Measurements from ENCODE around the gene LRMDA.

Gene LRMDA

GRCh38 chr10:76301950-76302349 is 870.5 kb downstream of the LRMDA start:
- H3K4me2 ChIP-seq (ENCODE audit: low read length): no peak overlapping the region
- no peak overlapping the region for H3K27ac ChIP-seq

GRCh38 chr10:76302481-76302880 is 871.1 kb downstream of the LRMDA start:
- no peaks in the 10 kb centered on the region for H3K9me3 ChIP-seq (ENCODE audit: control insufficient read depth, low read length)
- TF ChIP-seq, protein P1, sequence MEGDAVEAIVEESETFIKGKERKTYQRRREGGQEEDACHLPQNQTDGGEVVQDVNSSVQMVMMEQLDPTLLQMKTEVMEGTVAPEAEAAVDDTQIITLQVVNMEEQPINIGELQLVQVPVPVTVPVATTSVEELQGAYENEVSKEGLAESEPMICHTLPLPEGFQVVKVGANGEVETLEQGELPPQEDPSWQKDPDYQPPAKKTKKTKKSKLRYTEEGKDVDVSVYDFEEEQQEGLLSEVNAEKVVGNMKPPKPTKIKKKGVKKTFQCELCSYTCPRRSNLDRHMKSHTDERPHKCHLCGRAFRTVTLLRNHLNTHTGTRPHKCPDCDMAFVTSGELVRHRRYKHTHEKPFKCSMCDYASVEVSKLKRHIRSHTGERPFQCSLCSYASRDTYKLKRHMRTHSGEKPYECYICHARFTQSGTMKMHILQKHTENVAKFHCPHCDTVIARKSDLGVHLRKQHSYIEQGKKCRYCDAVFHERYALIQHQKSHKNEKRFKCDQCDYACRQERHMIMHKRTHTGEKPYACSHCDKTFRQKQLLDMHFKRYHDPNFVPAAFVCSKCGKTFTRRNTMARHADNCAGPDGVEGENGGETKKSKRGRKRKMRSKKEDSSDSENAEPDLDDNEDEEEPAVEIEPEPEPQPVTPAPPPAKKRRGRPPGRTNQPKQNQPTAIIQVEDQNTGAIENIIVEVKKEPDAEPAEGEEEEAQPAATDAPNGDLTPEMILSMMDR (IDR thresholded peaks at IDR 0.05): no peak
- no peaks in the 10 kb centered on the region for H3K36me3 ChIP-seq (ENCODE audit: control insufficient read depth, insufficient read depth, low read length)
- no peak overlapping the region for H3K9ac ChIP-seq
- no peaks in the 10 kb centered on the region for H3K79me2 ChIP-seq
- no peak overlapping the region for H3K4me2 ChIP-seq (ENCODE audit: low read length)
- H2AFZ ChIP-seq: no peak overlapping the region
- H3K27ac ChIP-seq: no peak overlapping the region
- H3K4me1 ChIP-seq: no peaks in the 10 kb centered on the region
- no peaks in the 10 kb centered on the region for H3K27me3 ChIP-seq (ENCODE audit: control insufficient read depth, insufficient read depth, low read length)
- H3K4me3 ChIP-seq (ENCODE audit: low read depth, low read length): no peak overlapping the region

More at GRCh38 chr10:76301950-76302349, 870.5 kb downstream of the LRMDA start:
- H3K4me1 ChIP-seq: no peaks in the 10 kb centered on the region
- H3K79me2 ChIP-seq: no peaks in the 10 kb centered on the region
- H3K4me3 ChIP-seq (ENCODE audit: low read depth, low read length): no peak overlapping the region
- no peaks in the 10 kb centered on the region for H3K9me3 ChIP-seq (ENCODE audit: control insufficient read depth, low read length)
- no peaks in the 10 kb centered on the region for H3K36me3 ChIP-seq (ENCODE audit: control insufficient read depth, insufficient read depth, low read length)
- no peak overlapping the region for H2AFZ ChIP-seq
- H3K27me3 ChIP-seq (ENCODE audit: control insufficient read depth, insufficient read depth, low read length): no peaks in the 10 kb centered on the region
- H3K9ac ChIP-seq: no peak overlapping the region
- TF ChIP-seq, protein P1 (IDR thresholded peaks at IDR 0.05): no peak

- no peak overlapping the region for H3K27ac ChIP-seq
Observed at GRCh38 chr10:76302961-76303630, 871.7 kb downstream of the LRMDA start.

DNA sequence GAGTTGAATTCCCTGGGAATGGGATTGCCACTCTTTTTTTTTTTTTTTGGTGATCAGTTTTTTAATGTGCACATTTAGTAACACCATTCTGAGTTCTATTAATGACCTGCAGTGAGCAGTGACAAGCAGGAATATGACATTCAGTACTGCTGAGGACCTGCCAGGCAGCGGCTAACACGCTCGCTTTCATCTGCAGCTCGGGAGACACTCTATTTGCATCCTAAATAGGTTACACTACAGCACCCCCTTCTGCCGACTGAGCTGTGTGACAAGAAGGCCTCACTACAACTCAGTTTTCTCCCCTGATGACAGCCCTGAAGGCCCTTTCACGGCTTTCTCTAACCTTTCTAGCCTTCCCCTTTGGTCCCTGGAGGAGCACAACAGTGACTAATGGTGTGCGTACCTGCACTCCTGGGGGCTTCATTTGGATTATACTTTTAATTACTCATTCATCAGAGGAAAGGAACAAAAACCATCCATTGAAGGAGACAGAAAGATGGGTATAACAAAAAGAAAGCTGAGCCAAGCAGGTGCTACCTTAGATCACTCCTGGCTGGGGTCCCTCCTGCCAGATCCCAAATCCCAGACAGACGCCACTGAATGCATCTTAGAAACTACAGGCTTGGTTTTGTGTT is 872.4 kb downstream of the LRMDA start:
- no peak overlapping the region for H3K9ac ChIP-seq
- no peak overlapping the region for H3K4me2 ChIP-seq (ENCODE audit: low read length)
- no peaks in the 10 kb centered on the region for H3K4me1 ChIP-seq
- no peak overlapping the region for H3K27ac ChIP-seq
- H2AFZ ChIP-seq: peak overlapping the region; percentile 35
- no peaks in the 10 kb centered on the region for H3K9me3 ChIP-seq (ENCODE audit: control insufficient read depth, low read length)
- TF ChIP-seq, protein P1 (IDR thresholded peaks at IDR 0.05): peak; percentile 36
- no peaks in the 10 kb centered on the region for H3K79me2 ChIP-seq
- H3K27me3 ChIP-seq (ENCODE audit: control insufficient read depth, insufficient read depth, low read length): no peaks in the 10 kb centered on the region
- H3K4me3 ChIP-seq (ENCODE audit: low read depth, low read length): no peak overlapping the region
- H3K36me3 ChIP-seq (ENCODE audit: control insufficient read depth, insufficient read depth, low read length): no peaks in the 10 kb centered on the region

More at GRCh38 chr10:76302961-76303630, 871.7 kb downstream of the LRMDA start:
- Histone ChIP-seq H3K9ac (no peak overlapping the region), H3K27me3 (ENCODE audit: control insufficient read depth, insufficient read depth, low read length) (no peaks in the 10 kb centered on the region), H2AFZ (no peak overlapping the region), H3K9me3 (ENCODE audit: control insufficient read depth, low read length) (no peaks in the 10 kb centered on the region), H3K79me2 (no peaks in the 10 kb centered on the region), H3K4me2 (ENCODE audit: low read length) (no peak overlapping the region), H3K36me3 (ENCODE audit: control insufficient read depth, insufficient read depth, low read length) (no peaks in the 10 kb centered on the region), H3K4me1 (no peaks in the 10 kb centered on the region), H3K4me3 (ENCODE audit: low read depth, low read length) (no peak overlapping the region)
- TF ChIP-seq, protein P1 (IDR thresholded peaks at IDR 0.05): no peak

Data from parathyroid adenoma (tissue), 2 donors.